GM10248 (cell line): ENCODE results near the gene ZNF432.

Experiments used
- CTCF ChIA-PET: fragments of 300-600 bp; sonication (Branson Sonifier 250); formaldehyde crosslinking; extraction: SDS; loops from one replicate; lab custom pipeline; 2021; ENCODE audit warnings: antibody characterized with exemption; lab: Yijun Ruan, JAX
- POLR2A ChIA-PET: fragments of 350-650 bp; sonication (Branson Sonifier 250); formaldehyde crosslinking; extraction: SDS; loops from one replicate; lab custom pipeline; 2020; ENCODE audit warnings: antibody characterized with exemption; lab: Yijun Ruan, JAX
- DNase-seq: peaks from one replicate; pipeline ENCODE4 v3.0.0; 2012; ENCODE audit errors: extremely low spot score
- CTCF ChIP-seq: IDR thresholded peaks from 2 replicates; pipeline ENCODE4 v1.5.1; 2012; ENCODE audit warnings: mild to moderate bottlenecking, low read depth; ENCODE audit errors: extremely low read depth, missing control alignments, control extremely low read depth

ZNF432 gene

GRCh38 chr19:52007806-52008557 is 40.7 kb downstream of the ZNF432 start, which contains the start of gene ZNF615:
Gene ZNF615 (minus strand): TSS chr19:52008211. CDS start chr19:52003711, 4,500 bp downstream.
- ChIA-PET POLR2A (no interaction called here), CTCF (no interaction called here)
- DNase-seq = peak; percentile 87
- TF ChIP-seq CTCF = no peak

GRCh38 chr19:52007451-52007805 is 41.2 kb downstream of the ZNF432 start:
- POLR2A ChIA-PET = no interaction called here
- no peak for DNase-seq
- no peak for TF ChIP-seq CTCF
- CTCF ChIA-PET = no interaction called here

- ChIA-PET POLR2A (no interaction called here), CTCF (interaction anchor here (1.4 kb wide), 1 partner anchor 11 kb away, joined by 3 read pairs; no protein-coding TSS in a partner anchor)
- no peak for DNase-seq
- no peak for TF ChIP-seq CTCF
Observed at GRCh38 chr19:51994048-51994644, 54.5 kb downstream of the ZNF432 start.

- TF ChIP-seq CTCF = no peak
- POLR2A ChIA-PET = no interaction called here
- CTCF ChIA-PET = interaction anchor here (1.4 kb wide), 1 partner anchor 12 kb away, joined by 3 read pairs; no protein-coding TSS in a partner anchor
- DNase-seq = no peak
Observed at GRCh38 chr19:51993422-51993821, 55.2 kb downstream of the ZNF432 start.

GRCh38 chr19:51986309-51987291 is 62.0 kb downstream of the ZNF432 start, which contains the start of gene ZNF350:
Gene ZNF350 (minus strand): TSS chr19:51986840. CDS start chr19:51974360, 12,480 bp downstream.
- ChIA-PET POLR2A (no interaction called here), CTCF (no interaction called here)
- no peak for TF ChIP-seq CTCF
- DNase-seq = peak; percentile 84

- TF ChIP-seq CTCF = no peak
- DNase-seq = no peak
- ChIA-PET CTCF (no interaction called here), POLR2A (no interaction called here)
Observed at GRCh38 chr19:51983361-51983760, 65.3 kb downstream of the ZNF432 start.
